Suprapubic skin (tissue), 4 donors: Measurements from ENCODE around the gene NPDC1. TPM values are rescaled to one million over a fixed set of nuclear protein-coding genes. Genes with fewer than 3 reads are reported as not detected.

ENCODE experiments used
- DNase-seq, 2 donors: peaks; one replicate each; pipeline ENCODE4 v3.0.0-alpha.2; 2019; ENCODE audit warnings: low spot score in 2 of 2
- H3K27ac ChIP-seq: fragments of 200-600 bp; sonication (generic); one replicate; pipeline ENCODE4 v1.5.1; 2019
- H3K27me3 ChIP-seq: fragments of 200-600 bp; sonication (generic); one replicate; pipeline ENCODE4 v1.5.1; 2019
- H3K36me3 ChIP-seq: fragments of 200-600 bp; sonication (generic); one replicate; pipeline ENCODE4 v1.5.1; 2019
- H3K4me1 ChIP-seq: fragments of 200-600 bp; sonication (generic); one replicate; pipeline ENCODE4 v1.5.1; 2019
- H3K4me3 ChIP-seq: fragments of 200-600 bp; sonication (generic); one replicate; pipeline ENCODE4 v1.5.1; 2019; ENCODE audit warnings: mild to moderate bottlenecking
- H3K9me3 ChIP-seq: fragments of 200-600 bp; sonication (generic); one replicate; pipeline ENCODE4 v1.5.1; 2019
- CTCF ChIP-seq, 2 donors: fragments of 200-600 bp in 1 of 2; fragments of 450-650 bp in 1 of 2; sonication (generic) in 1 of 2; IDR thresholded peaks; one replicate each; pipeline ENCODE4 v1.5.1; 2016 to 2019; ENCODE audit warnings: antibody characterized with exemption in 2 of 2, mild to moderate bottlenecking in 1 of 2, moderate library complexity in 1 of 2
- EP300 ChIP-seq: sonication (generic); formaldehyde crosslinking; IDR thresholded peaks from one replicate; pipeline ENCODE4 v1.6.1; 2017; ENCODE audit warnings: antibody characterized with exemption
- POLR2A ChIP-seq, 2 donors: fragments of 450-650 bp; IDR thresholded peaks; one replicate each; pipeline ENCODE4 v1.6.1; 2017; ENCODE audit warnings: antibody characterized with exemption in 2 of 2, mild to moderate bottlenecking in 2 of 2, moderate library complexity in 2 of 2
- POLR2AphosphoS5 ChIP-seq, 3 donors: sonication (generic); formaldehyde crosslinking; IDR thresholded peaks; one replicate each; pipeline ENCODE4 v1.6.1; 2017; ENCODE audit warnings: antibody characterized with exemption in 3 of 3
- WGBS: methylation state at CpG from one replicate; pipeline ENCODE4 v1.1.5; 2018; 5-methylcytosine and 5-hydroxymethylcytosine counted together
- total RNA-seq, 4 donors: library from RNA; depleted of rRNA; stranded (reverse); fragments of >200 nt; gene quantifications; one replicate each; pipeline ENCODE4 v1.1.0, GENCODE V29; 2016

The NPDC1 gene
- total RNA-seq, 4 donors from 2014 or later = 22.2 to 64.0 (median 47.3) TPM

- Histone ChIP-seq H3K9me3 (no peaks in the 10 kb centered on the region), H3K36me3 (peaks cover 22% of the 10 kb centered on the region), H3K27ac (no peak overlapping the region), H3K4me3 (no peak overlapping the region), H3K27me3 (no peaks in the 10 kb centered on the region), H3K4me1 (peaks cover 18% of the 10 kb centered on the region)
- WGBS = 43% methylated on average over 19 of the region's 30 CpGs
- no peak for TF ChIP-seq POLR2AphosphoS5 (IDR thresholded peaks at IDR 0.05)
- no peak for TF ChIP-seq CTCF (IDR thresholded peaks at IDR 0.05)
- TF ChIP-seq EP300 = no peak
- TF ChIP-seq POLR2A (IDR thresholded peaks at IDR 0.05) = no peak
- DNase-seq = no peak
Observed at GRCh38 chr9:137021979-137022661, 23.9 kb downstream of the NPDC1 start.

DNA sequence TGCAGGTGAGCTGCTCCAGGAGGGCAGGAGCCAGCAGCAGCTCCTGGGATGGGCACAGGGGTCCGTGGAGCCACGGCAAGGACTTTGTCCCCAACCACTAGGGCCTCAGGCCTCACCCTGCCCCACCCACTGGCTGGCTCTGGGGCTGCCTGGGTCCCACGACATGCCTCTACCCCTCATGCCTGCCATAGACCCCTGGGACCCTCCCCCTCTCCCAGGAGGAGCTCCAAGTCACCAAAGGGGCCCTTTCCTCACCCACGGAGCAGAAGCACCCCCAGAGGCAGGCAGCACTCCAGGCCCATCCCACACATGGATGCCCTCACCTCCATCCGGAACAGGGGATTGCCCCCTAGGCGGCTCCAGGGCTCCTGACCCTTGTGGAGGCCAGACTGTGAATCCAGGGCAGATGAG lies 24.4 kb downstream of the NPDC1 start:
- Histone ChIP-seq H3K27me3 (no peaks in the 10 kb centered on the region), H3K9me3 (no peaks in the 10 kb centered on the region), H3K4me1 (peaks cover 12% of the 10 kb centered on the region), H3K4me3 (no peak overlapping the region), H3K36me3 (peaks cover 27% of the 10 kb centered on the region), H3K27ac (no peak overlapping the region)
- no peak for TF ChIP-seq EP300
- DNase-seq = no peak
- 80% methylated on average over 3 of the region's 6 CpGs for WGBS

GRCh38 chr9:137020771-137021567 lies 25.0 kb downstream of the NPDC1 start:
- H3K27me3 ChIP-seq = no peaks in the 10 kb centered on the region
- DNase-seq = no peak
- H3K4me3 ChIP-seq = no peak overlapping the region
- H3K27ac ChIP-seq = no peak overlapping the region
- peaks cover 6% of the 10 kb centered on the region for H3K4me1 ChIP-seq
- H3K9me3 ChIP-seq = no peaks in the 10 kb centered on the region
- H3K36me3 ChIP-seq = peaks cover 33% of the 10 kb centered on the region
- WGBS = 94% methylated on average over 6 of the region's 32 CpGs
- TF ChIP-seq CTCF (IDR thresholded peaks at IDR 0.05) (no peak), EP300 (no peak), POLR2AphosphoS5 (IDR thresholded peaks at IDR 0.05) (no peak), POLR2A (IDR thresholded peaks at IDR 0.05) (no peak)

DNA sequence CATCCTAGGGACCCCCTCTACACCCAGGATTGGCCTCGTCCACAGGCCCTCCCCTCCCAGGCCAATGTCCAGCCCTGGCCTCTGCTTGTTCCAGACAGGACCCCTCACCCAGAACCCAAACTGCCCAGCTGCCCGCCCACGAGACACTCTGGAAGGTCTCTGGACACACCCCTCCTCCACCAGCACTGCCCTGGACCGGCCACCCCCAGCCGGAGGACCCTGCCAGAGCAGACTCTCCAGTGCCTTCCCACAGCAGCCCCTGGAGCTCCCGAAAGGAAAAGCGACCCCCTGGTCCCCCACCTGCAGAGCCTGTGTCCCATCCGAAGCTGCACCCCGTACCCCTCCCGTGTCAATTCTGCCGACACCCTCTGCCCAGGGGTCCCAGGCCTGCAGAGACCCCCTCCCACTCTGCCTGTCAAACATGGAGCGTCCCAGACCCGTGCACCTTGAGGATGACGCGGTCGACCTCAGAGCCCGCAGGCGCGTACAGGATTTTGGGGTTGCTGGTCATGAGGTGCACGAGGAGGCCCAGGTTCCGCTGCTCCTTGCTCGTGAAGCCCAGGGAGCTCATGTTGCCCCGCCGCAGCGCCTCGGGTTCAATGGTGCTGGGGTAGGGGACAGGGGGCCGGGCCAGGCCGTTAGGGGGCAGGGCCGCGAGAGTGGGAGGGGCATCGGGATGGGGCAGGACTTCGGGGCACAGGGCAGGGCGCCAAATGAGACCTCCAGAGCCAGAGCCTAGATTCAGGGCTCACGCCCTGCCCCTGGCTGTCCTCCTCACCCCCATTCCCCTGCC lies 25.9 kb downstream of the NPDC1 start:
- H3K36me3 ChIP-seq = peaks cover 42% of the 10 kb centered on the region
- H3K27me3 ChIP-seq = no peaks in the 10 kb centered on the region
- WGBS = 91% methylated on average over 12 of the region's 34 CpGs
- no peak for DNase-seq
- no peak overlapping the region for H3K27ac ChIP-seq
- no peaks in the 10 kb centered on the region for H3K9me3 ChIP-seq
- TF ChIP-seq POLR2AphosphoS5 (IDR thresholded peaks at IDR 0.05) (no peak), CTCF (IDR thresholded peaks at IDR 0.05) (no peak), POLR2A (IDR thresholded peaks at IDR 0.05) (no peak)
- H3K4me1 ChIP-seq = no peaks in the 10 kb centered on the region
- no peak overlapping the region for H3K4me3 ChIP-seq

- Histone ChIP-seq H3K9me3 (no peaks in the 10 kb centered on the region), H3K4me3 (no peak overlapping the region), H3K27me3 (no peaks in the 10 kb centered on the region), H3K27ac (no peak overlapping the region), H3K4me1 (no peaks in the 10 kb centered on the region), H3K36me3 (peaks cover 50% of the 10 kb centered on the region)
- 77% methylated on average over 20 of the region's 36 CpGs for WGBS
- no peak for DNase-seq
- TF ChIP-seq CTCF (IDR thresholded peaks at IDR 0.05) (no peak), POLR2A (IDR thresholded peaks at IDR 0.05) (no peak), EP300 (no peak), POLR2AphosphoS5 (IDR thresholded peaks at IDR 0.05) (no peak)
Observed at GRCh38 chr9:137018761-137019559, 27.0 kb downstream of the NPDC1 start.
